ENCODE measurements around the gene IFNGR1. TPM values are rescaled to one million over a fixed set of nuclear protein-coding genes. Genes with fewer than 3 reads are reported as not detected.

The IFNGR1 gene
- total RNA-seq, 1 donor from 2014 or later = 52.7 TPM

- Mint-ChIP-seq H3K9me3 (ENCODE audit: low read depth) (peaks cover 12% of the 10 kb centered on the region), H3K4me1 (ENCODE audit: low read depth) (no peaks in the 10 kb centered on the region), H3K4me3 (ENCODE audit: unreplicated experiment) (no peak overlapping the region), H3K36me3 (ENCODE audit: low read depth) (peaks cover 13% of the 10 kb centered on the region), H3K27me3 (ENCODE audit: low read depth) (no peaks in the 10 kb centered on the region), H3K27ac (ENCODE audit: unreplicated experiment) (no peak overlapping the region)
- no peak for TF ChIP-seq CTCF (IDR thresholded peaks at IDR 0.05)
- no peak for DNase-seq (ENCODE audit: low spot score)
Measured at GRCh38 chr6:137193256-137194070, 25.7 kb downstream of the IFNGR1 start.

DNA sequence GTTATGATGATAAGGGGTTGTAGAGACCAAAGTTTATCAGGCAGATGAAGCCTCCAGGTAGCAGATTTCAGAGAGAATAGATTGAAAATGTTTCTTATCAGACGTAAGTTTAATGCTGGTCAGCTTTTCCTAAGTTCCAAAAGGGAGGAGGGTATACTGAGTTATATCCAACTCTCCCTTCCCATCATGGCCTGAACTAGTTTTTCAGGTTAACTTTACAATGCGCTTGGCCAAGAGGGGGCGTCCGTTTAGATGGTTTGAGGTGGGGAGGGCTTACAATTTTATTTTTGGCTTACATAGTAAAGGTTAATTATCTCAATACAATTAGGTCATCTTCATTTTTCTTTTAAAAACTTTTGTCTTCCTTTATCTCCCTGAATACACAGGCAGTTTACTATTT lies 26.4 kb downstream of the IFNGR1 start:
- no peaks in the 10 kb centered on the region for H3K27me3 Mint-ChIP-seq (ENCODE audit: low read depth)
- no peak for TF ChIP-seq CTCF (IDR thresholded peaks at IDR 0.05)
- no peak for DNase-seq (ENCODE audit: low spot score)
- H3K4me3 Mint-ChIP-seq (ENCODE audit: unreplicated experiment) = no peak overlapping the region
- no peaks in the 10 kb centered on the region for H3K4me1 Mint-ChIP-seq (ENCODE audit: low read depth)
- no peak overlapping the region for H3K27ac Mint-ChIP-seq (ENCODE audit: unreplicated experiment)
- peaks cover 14% of the 10 kb centered on the region for H3K9me3 Mint-ChIP-seq (ENCODE audit: low read depth)
- H3K36me3 Mint-ChIP-seq (ENCODE audit: low read depth) = peaks cover 6% of the 10 kb centered on the region

DNA sequence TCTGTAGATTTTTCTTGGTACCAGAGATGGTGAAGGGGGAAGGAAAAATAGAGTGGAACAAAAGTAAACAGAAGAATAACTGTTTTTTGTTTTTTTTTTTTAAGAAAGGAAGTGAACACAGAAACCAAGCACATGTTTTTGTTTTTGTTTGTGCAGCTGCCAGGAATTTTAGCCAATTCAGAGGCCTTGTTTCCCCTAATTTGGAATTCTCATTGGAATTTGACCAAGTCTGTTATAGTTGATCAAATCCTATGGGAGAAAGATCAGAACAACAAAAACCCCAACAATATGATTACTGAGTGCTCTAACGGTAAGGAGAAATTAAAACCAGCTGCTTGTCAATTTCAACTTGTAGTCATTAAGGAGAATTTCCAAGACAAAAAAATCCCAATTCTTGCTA lies 27.5 kb downstream of the IFNGR1 start:
- Mint-ChIP-seq H3K27ac (ENCODE audit: unreplicated experiment) (no peak overlapping the region), H3K36me3 (ENCODE audit: low read depth) (peaks cover 4% of the 10 kb centered on the region), H3K4me3 (ENCODE audit: unreplicated experiment) (no peak overlapping the region), H3K4me1 (ENCODE audit: low read depth) (no peaks in the 10 kb centered on the region), H3K27me3 (ENCODE audit: low read depth) (no peaks in the 10 kb centered on the region), H3K9me3 (ENCODE audit: low read depth) (peaks cover 18% of the 10 kb centered on the region)
- TF ChIP-seq CTCF (IDR thresholded peaks at IDR 0.05) = no peak
- DNase-seq (ENCODE audit: low spot score) = no peak

DNA sequence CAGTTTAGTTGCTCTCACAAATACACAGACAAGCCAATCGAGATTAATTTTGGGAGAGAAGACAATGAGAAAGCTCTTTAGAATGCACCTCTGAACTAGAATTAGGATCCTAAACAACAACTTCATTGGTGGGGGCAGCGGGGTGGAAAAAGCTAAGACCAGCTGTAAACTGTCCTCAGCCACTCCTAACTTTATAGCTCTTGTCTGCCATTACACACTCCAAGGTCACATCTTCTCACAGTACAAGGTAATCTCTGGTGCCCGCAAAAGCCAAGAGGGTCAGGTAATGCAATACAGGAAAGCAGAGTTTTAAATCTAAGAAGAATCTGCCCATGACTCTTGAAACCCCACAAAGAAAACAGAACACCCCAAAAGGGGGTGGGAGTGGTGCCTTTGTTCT lies 27.9 kb downstream of the IFNGR1 start:
- DNase-seq (ENCODE audit: low spot score) = no peak
- Mint-ChIP-seq H3K27me3 (ENCODE audit: low read depth) (no peaks in the 10 kb centered on the region), H3K36me3 (ENCODE audit: low read depth) (peaks cover 2% of the 10 kb centered on the region), H3K4me1 (ENCODE audit: low read depth) (no peaks in the 10 kb centered on the region), H3K27ac (ENCODE audit: unreplicated experiment) (no peak overlapping the region), H3K4me3 (ENCODE audit: unreplicated experiment) (no peak overlapping the region), H3K9me3 (ENCODE audit: low read depth) (peaks cover 18% of the 10 kb centered on the region)
- no peak for TF ChIP-seq CTCF (IDR thresholded peaks at IDR 0.05)

DNA sequence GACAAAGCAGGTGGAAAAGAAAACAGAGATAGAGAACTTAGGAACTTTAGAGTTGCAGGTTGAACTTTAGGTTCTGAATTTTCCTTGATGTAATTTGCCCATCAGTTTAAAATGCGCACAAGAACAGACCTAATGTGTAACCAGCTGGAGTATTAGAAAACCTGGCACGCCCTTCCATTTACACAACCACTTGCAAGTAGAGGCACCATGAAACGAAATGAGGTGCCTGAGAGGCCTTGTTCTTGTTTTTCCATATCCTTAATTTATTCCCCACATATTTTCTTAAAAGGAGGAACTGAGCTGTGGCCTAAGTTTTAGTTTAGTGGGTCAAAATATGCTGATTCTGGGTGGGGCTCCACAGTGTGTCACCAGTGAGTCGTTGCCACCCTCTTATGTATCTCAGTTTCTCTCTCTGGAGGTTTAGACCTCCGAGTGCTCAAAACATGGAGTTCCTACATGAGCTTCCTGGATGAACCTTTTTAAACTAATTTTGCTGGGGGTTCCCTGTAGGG lies 28.5 kb downstream of the IFNGR1 start:
- H3K36me3 Mint-ChIP-seq (ENCODE audit: low read depth) = peaks cover 3% of the 10 kb centered on the region
- no peak overlapping the region for H3K27ac Mint-ChIP-seq (ENCODE audit: unreplicated experiment)
- H3K27me3 Mint-ChIP-seq (ENCODE audit: low read depth) = no peaks in the 10 kb centered on the region
- no peak for DNase-seq (ENCODE audit: low spot score)
- no peak for TF ChIP-seq CTCF (IDR thresholded peaks at IDR 0.05)
- no peaks in the 10 kb centered on the region for H3K4me1 Mint-ChIP-seq (ENCODE audit: low read depth)
- peaks cover 21% of the 10 kb centered on the region for H3K9me3 Mint-ChIP-seq (ENCODE audit: low read depth)
- H3K4me3 Mint-ChIP-seq (ENCODE audit: unreplicated experiment) = no peak overlapping the region

Data from chondrocyte (in vitro differentiated cells).